H4 (cell line): Measurements from ENCODE around the gene METTL3. TPM values are rescaled to one million over a fixed set of nuclear protein-coding genes. Genes with fewer than 3 reads are reported as not detected.

Experiments used
- DNase-seq: peaks from one replicate; pipeline ENCODE4 v3.0.0-alpha.2; 2015; ENCODE audit warnings: low spot score
- total RNA-seq: library from RNA; depleted of rRNA; stranded (reverse); fragments of >200 nt; shearing (Covaris generic); gene quantifications from 2 replicates; pipeline ENCODE4 v1.2.3, GENCODE V29; 2014

METTL3 gene
- total RNA-seq, 1 experiment from 2014 or later, result 55.3 TPM

DNA sequence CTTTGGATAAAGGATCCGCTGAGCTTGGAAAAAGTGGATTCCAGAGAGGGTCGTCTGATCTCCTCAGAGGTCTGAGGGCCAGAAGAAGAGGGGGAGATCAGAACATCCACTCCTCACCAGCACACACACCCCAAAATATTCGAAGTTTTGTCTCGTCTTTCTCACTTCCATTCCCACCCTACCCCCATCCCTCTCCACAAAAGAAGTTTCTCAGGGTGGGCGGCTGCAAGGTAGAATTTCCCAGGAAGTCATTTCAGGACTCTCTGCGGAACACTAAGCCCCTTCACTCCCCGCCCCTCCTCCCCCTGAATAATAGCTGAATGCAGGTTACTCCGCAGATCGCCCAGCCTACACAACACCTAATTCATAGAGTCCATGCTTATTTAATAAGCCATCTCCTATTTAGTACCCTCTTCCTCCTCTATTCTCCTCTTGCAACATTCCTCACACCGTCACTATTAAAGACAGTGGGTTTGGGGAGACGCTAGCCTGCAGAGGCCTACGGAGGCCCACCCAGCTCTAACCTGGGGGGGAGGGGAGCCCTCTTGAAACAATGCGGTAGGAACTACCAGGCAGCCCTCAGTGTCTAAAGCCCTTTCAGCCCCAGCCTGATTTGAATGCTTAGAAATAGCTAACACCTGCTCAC is 15.7 kb upstream of the METTL3 start:
- no peak for DNase-seq

DNA sequence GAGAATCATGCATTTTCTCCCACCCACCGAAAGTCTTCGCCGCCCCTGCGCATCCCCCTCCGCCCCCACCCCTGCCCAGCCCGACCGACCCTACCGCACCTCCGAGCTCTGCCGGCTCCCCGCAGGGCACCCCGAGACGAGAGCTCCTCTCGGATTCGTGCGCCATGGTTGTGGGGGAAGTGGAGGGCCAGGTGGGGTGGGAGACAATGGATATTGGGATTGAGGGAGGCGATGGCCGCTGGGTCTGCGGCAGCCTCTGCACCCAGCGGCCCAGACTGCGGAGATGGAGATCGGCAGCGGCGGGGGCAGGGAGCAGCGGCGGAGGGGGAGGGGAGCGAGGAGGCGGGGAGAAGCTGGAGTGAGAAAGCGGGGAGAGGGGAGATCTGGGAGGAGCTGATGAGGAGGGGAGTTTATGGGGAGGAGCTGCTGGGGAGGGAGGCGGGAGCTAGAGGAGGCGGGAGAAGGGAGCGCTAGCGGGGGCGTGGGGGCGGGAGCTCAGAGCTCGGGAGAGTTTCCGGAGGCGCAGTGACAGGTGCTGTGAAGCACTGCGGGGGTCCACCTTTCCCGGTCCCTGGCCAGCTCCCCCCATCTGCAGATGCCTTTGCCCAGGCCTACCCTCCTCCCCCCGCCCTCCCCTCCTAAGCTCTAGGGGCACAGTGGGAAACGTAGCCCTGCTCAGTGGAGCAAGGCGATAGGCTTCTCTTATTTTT is 15.0 kb upstream of the METTL3 start, which contains the start of gene SALL2:
Gene SALL2 (minus strand): TSS at position 385 of the 710 bp plus-strand sequence. CDS start 219 bp downstream, at position 166.
- DNase-seq, result no peak

DNA sequence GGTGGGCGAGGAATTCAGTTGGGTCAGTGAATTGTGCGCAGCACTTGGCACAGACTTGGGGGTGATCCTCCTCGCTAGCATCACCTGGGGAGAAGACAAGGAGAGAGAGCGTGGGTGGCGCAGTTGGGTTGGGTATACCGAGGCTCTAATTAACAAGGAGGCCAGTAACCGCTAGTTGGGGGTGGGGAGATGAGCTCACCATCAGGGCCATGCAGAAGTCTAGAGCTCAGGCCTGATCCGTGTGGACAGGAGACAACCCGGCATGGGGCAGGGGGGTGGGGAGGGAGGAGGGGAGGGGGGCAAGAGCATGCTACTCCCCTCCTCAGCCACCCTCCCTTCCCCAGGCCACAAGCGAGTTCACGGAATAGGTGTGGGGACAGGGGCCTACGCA is 14.4 kb upstream of the METTL3 start:
- no peak for DNase-seq

DNA sequence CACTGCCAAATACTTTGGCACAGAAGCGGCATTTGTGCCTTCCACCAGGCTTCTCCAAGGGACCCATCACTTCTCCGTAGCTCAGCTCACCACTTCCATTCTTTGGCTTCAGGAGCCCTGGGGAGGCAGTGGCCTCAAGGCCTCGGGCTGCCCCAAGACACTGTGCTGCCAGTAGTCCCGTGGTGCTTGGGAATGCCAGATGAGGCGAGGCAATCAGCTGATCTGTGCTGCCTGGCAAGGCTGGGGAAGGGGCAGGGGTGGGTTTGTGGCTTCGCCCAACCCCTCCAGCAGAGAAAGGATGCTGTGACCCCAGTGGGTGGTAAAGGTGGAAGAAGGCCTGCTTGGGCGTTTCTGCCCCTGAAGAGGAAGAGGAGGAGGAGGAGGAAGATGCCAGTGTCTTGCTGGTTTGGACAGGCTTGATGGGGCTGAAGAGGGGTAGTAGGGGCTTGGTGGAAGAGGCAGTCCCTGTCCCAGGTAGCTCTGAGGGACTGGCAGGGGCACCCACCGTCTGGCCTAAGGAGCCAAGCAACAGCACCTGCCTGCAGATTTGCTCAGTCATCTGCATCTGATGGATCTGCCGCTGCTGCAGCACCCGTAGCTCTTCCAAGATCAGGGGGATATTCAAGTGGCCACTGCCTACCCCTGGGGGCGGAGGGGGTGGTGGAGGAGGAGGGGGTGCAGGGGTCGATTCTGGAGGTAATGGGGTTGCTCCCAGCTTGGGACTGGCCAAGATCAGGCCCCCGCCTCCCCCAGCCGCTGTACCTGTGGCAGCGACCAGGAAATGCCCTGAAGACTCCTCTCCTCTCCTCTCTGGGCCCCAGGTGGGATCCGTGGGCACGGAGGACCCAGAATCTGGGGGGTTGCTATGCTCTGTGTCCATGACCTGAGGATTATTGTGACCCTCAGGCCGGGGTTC is 13.7 kb upstream of the METTL3 start:
- DNase-seq, result no peak

DNA sequence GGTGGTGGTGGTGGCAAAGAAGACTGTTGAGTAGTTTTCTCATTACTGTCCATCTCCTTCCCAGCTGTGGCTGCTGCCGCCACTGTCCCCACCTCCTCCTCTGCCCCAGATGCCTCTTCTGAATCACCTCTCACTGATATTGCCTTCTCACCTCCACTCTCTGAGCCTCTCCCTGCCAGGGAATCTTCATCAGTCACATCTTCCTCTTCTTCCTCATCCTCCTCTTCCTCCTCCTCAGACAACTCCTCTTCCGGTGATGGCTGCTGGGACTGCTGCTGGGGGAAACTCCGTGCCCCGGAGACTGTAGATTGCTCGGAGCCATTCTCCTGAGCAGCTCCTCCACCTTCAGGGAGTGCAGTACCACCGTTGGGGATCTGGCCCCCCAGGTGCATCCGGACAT is 12.1 kb upstream of the METTL3 start:
- no peak for DNase-seq

DNA sequence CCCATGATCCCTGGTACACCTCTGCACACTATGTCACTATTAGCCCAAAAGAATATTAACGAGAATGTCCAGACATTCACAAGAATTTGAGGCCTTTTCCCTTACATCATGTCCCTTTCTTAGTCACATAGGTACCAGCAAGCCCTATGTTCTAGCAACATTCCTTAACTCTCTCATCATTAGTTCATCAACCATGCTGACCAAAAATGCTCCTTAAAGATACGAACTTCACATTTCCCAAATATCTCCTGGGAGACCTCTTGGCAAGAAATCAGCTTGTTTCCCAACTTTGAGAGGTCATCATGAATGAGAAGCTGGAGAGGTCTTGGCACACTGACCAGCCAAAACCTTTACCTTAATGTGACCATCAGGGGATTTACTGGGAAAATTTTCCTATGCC is 10.4 kb upstream of the METTL3 start:
- peak; percentile 11 for DNase-seq

DNA sequence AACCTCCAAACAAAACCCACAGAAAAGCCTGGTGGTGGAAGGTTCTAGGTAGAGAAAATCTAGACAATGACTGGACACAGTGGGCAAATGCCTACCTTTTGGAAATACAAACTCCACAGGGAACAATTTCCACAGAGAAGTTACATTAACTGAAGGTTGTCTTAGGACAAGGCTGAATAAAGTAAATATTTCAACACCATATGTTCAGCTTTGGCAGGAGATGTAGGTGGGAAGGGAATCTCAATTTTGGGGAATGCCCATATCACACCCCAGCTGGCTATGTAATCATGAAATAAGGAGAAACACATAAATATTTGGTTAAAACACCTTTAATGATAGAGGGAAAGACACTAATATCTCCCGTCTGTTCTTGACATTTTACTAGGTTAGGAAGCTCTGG is 9.6 kb upstream of the METTL3 start:
- DNase-seq, result no peak

DNA sequence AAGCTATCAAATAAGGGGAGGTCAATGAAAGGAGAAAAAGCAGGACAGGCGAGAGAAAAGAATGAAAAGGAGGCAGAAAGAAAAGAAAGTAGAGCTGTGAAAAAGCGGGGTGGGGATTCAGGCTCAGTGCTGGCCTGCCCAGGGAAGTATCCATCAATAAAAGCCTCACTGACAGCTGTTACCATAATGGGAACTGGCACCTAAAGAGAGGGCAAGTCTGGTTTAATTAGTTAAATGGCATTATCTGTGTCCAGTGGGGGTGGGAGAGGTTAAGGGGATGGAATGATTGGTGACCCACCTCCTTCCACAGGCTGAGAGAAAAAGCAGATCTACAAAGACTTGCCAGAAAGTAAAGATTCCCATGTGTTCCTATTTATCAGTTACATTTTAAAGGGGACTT is 7.6 kb upstream of the METTL3 start:
- DNase-seq, result no peak

DNA sequence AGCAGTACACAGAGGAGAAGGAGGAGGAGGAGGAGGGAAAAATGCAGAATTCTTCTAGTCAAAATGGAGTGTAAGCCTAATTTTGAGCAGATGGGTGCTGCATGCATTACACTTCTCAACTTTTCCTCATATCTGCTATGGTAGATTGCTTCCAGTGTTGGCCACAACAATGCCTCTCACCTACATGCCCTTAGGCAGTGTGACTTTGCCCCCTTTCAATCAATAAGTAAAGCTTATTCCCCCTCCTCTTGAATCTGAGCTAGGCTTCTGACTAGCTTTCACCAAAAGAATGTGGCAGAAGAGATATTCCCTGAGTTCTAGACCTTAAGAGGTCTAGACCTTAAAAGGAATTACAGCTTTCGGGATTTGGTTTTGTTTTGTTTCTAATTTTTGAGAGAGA is 3.2 kb upstream of the METTL3 start:
- DNase-seq, result no peak

DNA sequence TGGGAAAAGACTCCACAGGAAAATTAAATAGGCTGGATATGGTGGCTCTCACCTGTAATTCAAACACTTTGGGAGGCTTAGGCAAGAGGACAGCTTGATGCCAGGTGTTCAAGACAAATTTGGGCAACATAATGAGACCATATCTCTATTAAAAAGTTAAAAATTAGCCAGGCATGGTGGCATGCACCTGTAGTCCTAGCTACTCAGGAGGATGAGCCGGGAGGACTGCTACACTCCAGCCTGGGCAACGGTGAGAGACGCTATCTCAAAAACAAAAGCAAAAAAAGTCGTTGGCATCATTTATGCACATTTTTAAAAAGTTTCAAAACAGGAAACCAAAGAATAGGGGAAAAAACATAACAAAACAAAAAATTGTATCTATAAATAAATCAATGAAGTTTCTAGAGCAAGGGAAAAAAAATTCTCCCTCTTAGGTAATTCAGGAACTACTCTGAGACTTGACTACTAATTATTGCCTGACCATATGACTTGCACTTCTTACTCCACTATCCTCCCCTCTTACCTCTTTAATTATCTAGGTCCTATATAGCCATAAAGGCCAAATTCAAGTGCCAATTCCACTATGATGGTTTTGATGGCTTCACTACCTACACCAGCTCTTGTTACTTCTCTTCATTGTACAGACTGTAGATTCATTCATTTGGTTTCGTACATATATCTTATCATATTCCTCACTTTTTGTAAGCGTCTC is 1.6 kb downstream of the METTL3 start:
- DNase-seq, result no peak

DNA sequence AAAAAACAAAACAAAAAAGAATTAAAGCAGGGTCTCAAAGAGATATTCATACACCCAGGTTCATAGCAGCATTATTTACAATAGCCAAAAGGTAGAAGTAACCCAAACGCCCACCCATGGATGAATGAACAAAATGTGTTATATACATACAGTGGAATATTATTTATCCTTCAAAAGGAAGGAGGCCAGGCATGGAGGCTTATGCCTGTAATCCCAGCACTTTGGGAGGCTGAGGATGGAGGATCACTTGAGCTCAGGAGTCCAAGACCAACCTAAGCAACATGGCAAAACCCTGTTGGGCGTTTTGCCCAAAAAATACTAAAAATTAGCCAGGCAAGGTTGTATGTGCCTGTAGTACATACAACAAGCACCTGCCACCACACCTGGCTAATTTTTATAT is 4.6 kb downstream of the METTL3 start:
- DNase-seq, result no peak

DNA sequence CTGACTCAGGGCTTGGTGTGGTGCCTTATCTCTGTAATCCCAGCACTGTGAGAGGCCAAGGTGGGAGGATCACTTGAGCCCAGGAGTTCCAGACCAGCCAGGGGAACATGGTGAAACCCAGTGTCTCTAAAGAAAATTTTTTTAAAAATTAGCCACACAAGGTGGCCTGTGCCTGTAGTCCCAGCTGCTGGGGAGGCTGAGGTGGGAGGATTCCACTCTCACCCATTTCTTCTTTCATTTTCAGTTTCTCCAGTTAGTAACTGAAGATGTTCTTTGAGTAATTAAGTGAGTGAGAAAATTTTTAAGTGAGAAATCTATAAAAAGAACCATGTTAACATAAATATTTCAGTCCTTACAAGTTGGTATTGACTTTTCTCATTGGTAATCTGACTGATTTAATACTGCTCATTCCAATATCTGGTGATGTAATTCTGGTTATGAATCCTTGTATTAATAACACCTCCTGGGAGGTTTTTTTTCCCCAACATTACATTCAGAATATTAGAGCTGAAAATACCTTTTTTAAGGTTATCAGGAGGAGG is 6.1 kb downstream of the METTL3 start:
- no peak for DNase-seq

DNA sequence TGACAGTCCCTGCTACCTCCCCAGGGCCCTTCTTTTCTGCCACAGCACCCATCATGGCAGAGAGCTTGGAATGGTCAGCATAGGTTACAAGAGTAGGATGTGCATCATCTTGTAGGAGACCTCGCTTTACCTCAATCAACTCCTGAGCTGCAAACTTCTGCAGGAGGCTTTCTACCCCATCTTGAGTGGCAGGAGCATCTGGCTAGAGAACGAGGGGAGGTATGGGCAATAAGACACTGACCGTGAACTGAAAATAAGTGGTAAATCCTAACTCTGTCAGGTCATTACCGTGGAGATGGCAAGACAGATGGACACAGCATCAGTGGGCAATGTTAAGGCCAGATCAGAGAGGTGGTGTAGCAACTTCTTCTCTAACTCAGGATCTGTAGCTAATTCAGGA is 7.8 kb downstream of the METTL3 start:
- no peak for DNase-seq

DNA sequence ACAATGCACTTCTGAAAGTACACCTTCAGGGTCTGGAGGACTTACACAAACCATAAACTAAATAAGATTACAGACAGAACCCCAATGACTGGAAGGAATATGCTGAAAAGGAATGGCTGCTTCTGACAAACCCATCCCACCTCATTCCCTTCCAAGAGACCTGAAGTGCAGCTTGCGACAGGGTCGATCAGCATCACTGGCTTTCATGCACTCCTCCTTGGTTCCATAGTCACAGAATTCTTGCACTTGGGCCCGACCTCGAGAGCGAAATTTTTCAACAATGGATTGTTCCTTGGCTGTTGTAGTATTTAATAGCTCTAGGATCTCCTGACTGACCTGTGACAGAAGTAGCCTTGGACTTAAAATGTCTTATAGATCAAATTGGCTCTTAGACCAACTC is 9.6 kb downstream of the METTL3 start:
- DNase-seq, result no peak

DNA sequence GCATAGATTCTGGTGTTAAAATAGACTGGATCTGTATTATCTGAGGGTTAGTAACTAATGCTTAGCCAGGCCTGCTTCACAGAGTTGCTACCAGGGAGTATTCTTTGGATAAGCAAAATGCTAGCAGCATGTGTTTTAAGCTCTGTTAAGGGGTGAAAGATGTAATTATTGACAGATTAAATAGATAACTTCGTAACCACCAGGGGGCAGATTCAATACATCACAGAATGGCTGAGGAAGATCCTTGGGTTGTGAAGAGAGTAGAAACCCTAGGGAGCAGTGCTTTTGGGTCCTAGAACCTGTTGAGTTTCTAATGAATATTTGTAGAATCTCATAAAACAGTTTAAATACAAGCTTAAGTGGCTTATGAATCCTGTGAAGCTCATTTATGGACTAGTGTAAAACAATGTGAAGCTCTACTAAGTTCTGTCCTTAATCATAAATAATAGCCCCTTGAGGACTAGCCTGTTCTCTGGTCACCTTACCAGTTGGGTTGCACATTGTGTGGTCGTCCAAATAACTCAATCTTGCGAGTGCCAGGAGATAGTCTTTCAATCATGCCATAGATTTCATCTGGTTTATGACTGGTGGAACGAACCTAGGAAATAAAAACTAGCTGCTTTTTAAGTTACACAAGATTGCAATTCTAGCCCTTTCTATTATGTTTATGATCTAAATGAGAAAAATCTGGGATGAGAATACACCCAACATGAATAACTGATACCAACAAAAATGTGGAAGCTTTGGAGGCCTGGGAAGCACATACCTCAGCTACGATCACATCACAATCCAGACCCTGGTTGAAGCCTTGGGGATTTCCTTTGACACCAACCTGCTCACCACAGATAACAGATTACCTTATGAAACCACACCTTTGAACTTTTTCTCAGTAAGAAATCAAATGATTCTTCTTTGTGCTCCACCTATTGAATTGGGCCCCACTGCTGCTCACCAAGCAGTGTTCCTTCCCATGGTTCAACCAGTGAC is 12.3 kb downstream of the METTL3 start:
- no peak for DNase-seq

DNA sequence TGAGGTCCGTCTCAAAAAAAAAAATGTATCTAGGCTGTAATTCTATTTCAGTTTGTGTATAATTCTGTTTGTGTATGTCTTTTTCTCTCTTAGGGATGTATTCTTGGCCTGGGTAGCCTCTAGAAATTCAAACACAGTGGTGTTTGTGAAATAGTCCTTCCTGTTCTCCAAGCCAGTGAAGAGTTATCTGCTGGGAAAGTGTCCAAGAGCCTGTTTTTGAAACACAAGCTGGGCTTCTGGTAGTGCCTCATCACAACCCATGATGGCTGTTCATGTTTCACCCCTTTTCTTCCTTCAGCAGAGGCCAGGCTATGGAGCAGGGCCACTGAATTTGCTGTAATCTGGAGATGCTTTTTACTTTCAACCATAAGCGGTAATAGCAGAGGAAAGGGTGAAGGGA is 14.7 kb downstream of the METTL3 start:
- no peak for DNase-seq

DNA sequence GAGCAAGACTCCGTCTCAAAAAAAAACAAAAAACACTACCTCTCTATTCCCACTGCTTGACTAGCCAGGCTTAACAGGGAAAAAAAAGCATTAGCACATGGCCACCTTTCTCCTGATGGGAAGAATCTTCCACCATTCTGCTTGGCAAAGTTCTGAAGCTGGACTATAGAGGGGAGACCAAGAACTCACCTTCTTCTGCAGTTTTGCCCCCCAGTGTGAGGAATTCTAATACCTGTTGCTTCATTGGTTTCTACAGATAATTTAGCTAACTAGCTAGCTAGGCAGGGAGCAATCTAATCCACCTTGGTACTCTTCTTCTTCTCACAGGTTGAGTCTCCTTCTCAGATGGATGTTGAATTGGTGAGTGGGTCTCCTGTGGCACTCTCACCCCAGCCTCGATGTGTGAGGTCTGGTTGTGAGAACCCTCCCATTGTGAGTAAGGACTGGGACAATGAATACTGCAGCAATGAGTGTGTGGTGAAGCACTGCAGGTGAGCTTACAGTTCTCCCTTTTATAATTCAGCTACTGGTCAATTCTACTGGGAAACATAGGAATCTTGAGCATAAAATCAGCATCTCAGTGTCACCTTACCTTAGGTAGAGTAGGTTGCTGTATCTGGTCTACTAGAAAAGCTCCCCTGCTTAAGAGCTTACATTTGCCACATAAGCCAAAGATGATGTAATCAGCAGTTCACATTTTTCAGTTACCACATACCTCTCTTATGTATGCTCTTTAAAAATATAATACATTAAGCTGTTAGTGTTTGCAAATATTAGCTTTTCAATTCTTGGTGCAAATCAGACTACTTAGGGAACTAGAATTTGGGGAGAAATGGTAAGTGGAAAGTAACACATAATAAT is 16.0 kb downstream of the METTL3 start:
- DNase-seq, result no peak

DNA sequence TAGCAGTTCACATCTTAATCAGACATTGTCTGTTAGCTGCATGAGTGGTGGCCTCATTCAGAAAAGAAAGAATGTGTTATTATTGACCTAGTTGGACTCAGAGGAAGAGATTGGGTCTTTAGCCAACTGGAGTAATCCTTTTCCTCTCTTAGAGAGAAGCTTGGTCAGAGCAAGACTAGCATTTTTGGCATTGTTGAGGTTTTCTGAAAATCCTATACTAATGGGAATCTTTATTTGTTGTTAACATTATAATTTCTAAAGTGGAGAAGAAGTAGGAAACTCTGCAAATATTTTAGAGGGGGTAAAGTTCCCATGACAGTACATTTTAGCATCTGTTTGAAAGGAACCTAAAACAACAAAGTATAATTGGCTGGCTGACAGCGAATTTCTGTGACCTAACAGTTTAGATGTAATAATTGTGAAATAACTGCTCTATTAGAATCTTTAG is 24.5 kb downstream of the METTL3 start:
- DNase-seq, result no peak

DNA sequence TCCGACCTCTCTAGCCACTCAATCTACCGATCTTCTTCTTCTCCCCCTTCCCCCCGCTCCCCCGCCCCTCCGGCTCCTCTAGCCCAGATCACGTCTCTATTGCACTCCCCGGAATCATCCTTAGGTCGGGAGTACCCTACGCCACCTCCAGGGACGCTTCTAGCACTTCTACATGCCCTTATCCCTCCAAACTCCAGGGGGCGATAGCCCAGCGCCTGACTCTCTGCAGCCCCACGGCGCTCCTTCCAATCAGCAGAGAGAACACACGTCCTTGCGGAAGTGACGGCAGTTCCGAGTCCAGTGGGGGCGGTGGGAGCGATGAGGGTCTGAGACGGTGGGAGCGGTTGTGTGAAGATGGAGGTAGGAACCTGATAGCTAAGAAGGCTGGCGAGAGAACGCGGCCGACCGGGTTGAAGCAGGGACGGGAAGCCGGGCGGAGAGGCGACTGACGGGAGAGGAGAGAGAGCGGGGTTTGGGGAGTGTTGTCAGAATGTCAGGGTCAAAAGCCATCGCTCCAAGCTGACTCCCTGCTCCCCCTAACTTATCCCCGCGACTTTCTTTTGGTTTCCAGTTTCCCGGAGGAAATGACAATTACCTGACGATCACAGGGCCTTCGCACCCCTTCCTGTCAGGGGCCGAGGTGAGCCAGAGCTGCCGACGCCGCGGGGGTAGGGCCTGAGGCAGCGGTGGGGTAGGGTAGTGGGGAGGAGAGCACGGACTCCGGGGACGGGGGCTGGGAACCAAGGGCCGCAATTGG is 34.0 kb downstream of the METTL3 start, which contains the start of the genes RAB2B and TOX4:
Gene RAB2B (minus strand): TSS at position 35 of the 757 bp plus-strand sequence. CDS start 87 bp downstream, outside the sequence.
Gene TOX4 (plus strand): TSS at position 271 of the 757 bp plus-strand sequence. CDS start 84 bp downstream, at position 355.
- peak; percentile 97 for DNase-seq
